Neural cell (in vitro differentiated cells): ENCODE results near the gene OSBPL8. TPM values are rescaled to one million over a fixed set of nuclear protein-coding genes. Genes with fewer than 3 reads are reported as not detected.
"Not testable (repeated sequence)": the region's sequence is repeated elsewhere in the genome, so short reads cannot be mapped to it uniquely, and the experiment has no call there.

Source experiments
- H2AFZ ChIP-seq: fragments of 200-600, 300-800 bp; sonication (generic), shearing (Covaris generic); 2 replicates; pipeline ENCODE4 v1.6.0; 2014; ENCODE audit warnings: low read depth, mild to moderate bottlenecking, antibody characterized with exemption, low read length, moderate library complexity
- H3F3A ChIP-seq: fragments of 200-600 bp; shearing (Covaris generic); 2 replicates; pipeline ENCODE4 v1.6.1; 2016; ENCODE audit warnings: mild to moderate bottlenecking, moderate library complexity, mixed read lengths, antibody characterized with exemption, low read length; ENCODE audit not compliant: insufficient read depth, poor library complexity, severe bottlenecking
- H3K27ac ChIP-seq: fragments of 200-600, 300-800 bp; sonication (generic), shearing (Covaris generic); 2 replicates; pipeline ENCODE4 v1.5.1; 2014; ENCODE audit warnings: mild to moderate bottlenecking, low read length, moderate library complexity
- H3K27me3 ChIP-seq: fragments of 300-800, 200-600 bp; sonication (generic), shearing (Covaris generic); 2 replicates; pipeline ENCODE4 v1.6.0; 2014; ENCODE audit warnings: mild to moderate bottlenecking, low read depth, low read length, moderate library complexity; ENCODE audit not compliant: insufficient read depth
- H3K36me3 ChIP-seq: fragments of 300-800, 200-600 bp; sonication (generic), shearing (Covaris generic); 2 replicates; pipeline ENCODE4 v1.5.1; 2014; ENCODE audit warnings: mild to moderate bottlenecking, antibody characterized with exemption, low read length, moderate library complexity; ENCODE audit not compliant: insufficient read depth
- H3K4me2 ChIP-seq: fragments of 300-800, 200-600 bp; sonication (generic), shearing (Covaris generic); 2 replicates; pipeline ENCODE4 v1.6.0; 2014; ENCODE audit warnings: mild to moderate bottlenecking, low read length
- H3K4me3 ChIP-seq: fragments of 300-800, 200-600 bp; sonication (generic), shearing (Covaris generic); 2 replicates; pipeline ENCODE4 v1.5.1; 2014; ENCODE audit warnings: mild to moderate bottlenecking, low read length, moderate library complexity
- H3K79me2 ChIP-seq: fragments of 200-600 bp; shearing (Covaris generic); replicated peaks from 2 replicates; pipeline ENCODE4 v1.6.0; 2014; ENCODE audit warnings: mild to moderate bottlenecking, low read length, moderate library complexity; ENCODE audit not compliant: insufficient read depth
- H3K9ac ChIP-seq: fragments of 300-800, 200-600 bp; sonication (generic), shearing (Covaris generic); 2 replicates; pipeline ENCODE4 v1.6.1; 2016; ENCODE audit warnings: mild to moderate bottlenecking, low read length, mixed read lengths
- H3K9me2 ChIP-seq: fragments of 200-600 bp; shearing (Covaris generic); 2 replicates; pipeline ENCODE4 v1.6.1; 2016; ENCODE audit warnings: mild to moderate bottlenecking, low read length, mixed read lengths; ENCODE audit not compliant: insufficient read depth
- H3K9me3 ChIP-seq: fragments of 200-600, 300-800 bp; sonication (generic), shearing (Covaris generic); 2 replicates; pipeline ENCODE4 v1.6.1; 2016; ENCODE audit warnings: mild to moderate bottlenecking, mixed run types, low read length, moderate library complexity, mixed read lengths
- H4K20me1 ChIP-seq: fragments of 200-600 bp; shearing (Covaris generic); 2 replicates; pipeline ENCODE4 v1.6.1; 2016; ENCODE audit warnings: mild to moderate bottlenecking, mixed run types; ENCODE audit not compliant: insufficient read depth
- EP300 ChIP-seq: fragments of 450-650 bp; conservative IDR thresholded peaks from 2 replicates; pipeline ENCODE4 v1.6.1; 2014; ENCODE audit warnings: antibody characterized with exemption, mild to moderate bottlenecking, moderate library complexity; ENCODE audit not compliant: poor library complexity, severe bottlenecking
- EZH2 ChIP-seq: fragments of 200-600, 300-800 bp; shearing (Covaris generic), sonication (generic); IDR thresholded peaks from 2 replicates; pipeline ENCODE4 v1.6.1; 2014; ENCODE audit warnings: antibody characterized with exemption, low read length, borderline replicate concordance, mild to moderate bottlenecking; ENCODE audit not compliant: insufficient read depth, poor library complexity, severe bottlenecking
- MXI1 ChIP-seq: fragments of 450-650 bp; conservative IDR thresholded peaks from 2 replicates; pipeline ENCODE4 v1.6.1; 2014; ENCODE audit warnings: antibody characterized with exemption, mild to moderate bottlenecking; ENCODE audit not compliant: poor library complexity, severe bottlenecking
- POLR2AphosphoS5 ChIP-seq: IDR thresholded peaks from 2 replicates; pipeline ENCODE4 v1.6.1; 2012
- RAD21 ChIP-seq: fragments of 450-650 bp; conservative IDR thresholded peaks from 2 replicates; pipeline ENCODE4 v1.6.1; 2014; ENCODE audit warnings: antibody characterized with exemption, mild to moderate bottlenecking, moderate library complexity
- SMC3 ChIP-seq: fragments of 450-650 bp; conservative IDR thresholded peaks from 2 replicates; pipeline ENCODE4 v1.6.1; 2014; ENCODE audit warnings: antibody characterized with exemption, mild to moderate bottlenecking, moderate library complexity; ENCODE audit not compliant: poor library complexity
- TAF1 ChIP-seq: IDR thresholded peaks from 2 replicates; pipeline ENCODE4 v1.6.1; 2012; ENCODE audit warnings: low read depth
- polyA plus RNA-seq: library from polyadenylated mRNA; depleted of rRNA; stranded (reverse); fragments of >200 nt; gene quantifications from 2 replicates; pipeline ENCODE4 v1.2.3, GENCODE V29; 2014
- TF ChIP-seq, protein P1 (sequence below): IDR thresholded peaks from 2 replicates; pipeline ENCODE4 v1.6.1; 2012; ENCODE audit warnings: borderline replicate concordance
- TF ChIP-seq, protein P2 (sequence below): fragments of 450-650 bp; IDR thresholded peaks from 2 replicates; pipeline ENCODE4 v1.5.1; 2014; ENCODE audit warnings: antibody characterized with exemption, mild to moderate bottlenecking, moderate library complexity; ENCODE audit not compliant: poor library complexity, severe bottlenecking

OSBPL8 gene
- polyA plus RNA-seq, 1 donor from 2014 or later, result 126 TPM

DNA sequence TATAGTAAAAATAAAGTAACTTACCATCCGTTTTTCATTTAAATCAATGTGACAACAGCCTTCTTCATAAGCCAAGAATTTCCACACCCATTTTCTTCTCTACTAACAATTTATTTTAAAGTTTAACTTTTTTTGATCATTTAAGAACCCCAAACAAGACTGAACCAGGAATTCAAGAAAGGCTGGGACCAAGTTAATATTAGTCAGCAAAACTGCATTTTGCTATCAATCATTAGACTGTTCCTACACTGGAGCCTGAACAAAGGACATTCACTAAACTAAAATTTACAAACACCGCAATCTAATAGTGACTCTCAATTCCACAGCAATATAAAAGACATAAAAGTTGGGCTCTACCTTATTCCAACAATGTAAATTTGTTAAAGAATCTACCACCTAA, 73.6 kb downstream of the OSBPL8 start:
- H3K36me3 ChIP-seq, result peaks cover 8% of the 10 kb centered on the region
- H3K27ac ChIP-seq, result no peak overlapping the region
- no peaks in the 10 kb centered on the region for H3K9me3 ChIP-seq
- H3F3A ChIP-seq, result peaks cover 4% of the 10 kb centered on the region
- H3K27me3 ChIP-seq, result no peaks in the 10 kb centered on the region
- no peak overlapping the region for H3K4me3 ChIP-seq
- H3K9ac ChIP-seq, result no peak overlapping the region
- no peaks in the 10 kb centered on the region for H3K79me2 ChIP-seq
- H3K4me2 ChIP-seq, result no peak overlapping the region
- no peaks in the 10 kb centered on the region for H3K9me2 ChIP-seq
- H4K20me1 ChIP-seq, result no peaks in the 10 kb centered on the region
- H2AFZ ChIP-seq, result no peak overlapping the region
- TF ChIP-seq RAD21, result no peak
- no peak for TF ChIP-seq TAF1
- no peak for TF ChIP-seq SMC3
- no peak for TF ChIP-seq POLR2AphosphoS5
- TF ChIP-seq, protein P1, sequence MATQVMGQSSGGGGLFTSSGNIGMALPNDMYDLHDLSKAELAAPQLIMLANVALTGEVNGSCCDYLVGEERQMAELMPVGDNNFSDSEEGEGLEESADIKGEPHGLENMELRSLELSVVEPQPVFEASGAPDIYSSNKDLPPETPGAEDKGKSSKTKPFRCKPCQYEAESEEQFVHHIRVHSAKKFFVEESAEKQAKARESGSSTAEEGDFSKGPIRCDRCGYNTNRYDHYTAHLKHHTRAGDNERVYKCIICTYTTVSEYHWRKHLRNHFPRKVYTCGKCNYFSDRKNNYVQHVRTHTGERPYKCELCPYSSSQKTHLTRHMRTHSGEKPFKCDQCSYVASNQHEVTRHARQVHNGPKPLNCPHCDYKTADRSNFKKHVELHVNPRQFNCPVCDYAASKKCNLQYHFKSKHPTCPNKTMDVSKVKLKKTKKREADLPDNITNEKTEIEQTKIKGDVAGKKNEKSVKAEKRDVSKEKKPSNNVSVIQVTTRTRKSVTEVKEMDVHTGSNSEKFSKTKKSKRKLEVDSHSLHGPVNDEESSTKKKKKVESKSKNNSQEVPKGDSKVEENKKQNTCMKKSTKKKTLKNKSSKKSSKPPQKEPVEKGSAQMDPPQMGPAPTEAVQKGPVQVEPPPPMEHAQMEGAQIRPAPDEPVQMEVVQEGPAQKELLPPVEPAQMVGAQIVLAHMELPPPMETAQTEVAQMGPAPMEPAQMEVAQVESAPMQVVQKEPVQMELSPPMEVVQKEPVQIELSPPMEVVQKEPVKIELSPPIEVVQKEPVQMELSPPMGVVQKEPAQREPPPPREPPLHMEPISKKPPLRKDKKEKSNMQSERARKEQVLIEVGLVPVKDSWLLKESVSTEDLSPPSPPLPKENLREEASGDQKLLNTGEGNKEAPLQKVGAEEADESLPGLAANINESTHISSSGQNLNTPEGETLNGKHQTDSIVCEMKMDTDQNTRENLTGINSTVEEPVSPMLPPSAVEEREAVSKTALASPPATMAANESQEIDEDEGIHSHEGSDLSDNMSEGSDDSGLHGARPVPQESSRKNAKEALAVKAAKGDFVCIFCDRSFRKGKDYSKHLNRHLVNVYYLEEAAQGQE, result no peak
- no peak for TF ChIP-seq MXI1
- TF ChIP-seq, protein P2, sequence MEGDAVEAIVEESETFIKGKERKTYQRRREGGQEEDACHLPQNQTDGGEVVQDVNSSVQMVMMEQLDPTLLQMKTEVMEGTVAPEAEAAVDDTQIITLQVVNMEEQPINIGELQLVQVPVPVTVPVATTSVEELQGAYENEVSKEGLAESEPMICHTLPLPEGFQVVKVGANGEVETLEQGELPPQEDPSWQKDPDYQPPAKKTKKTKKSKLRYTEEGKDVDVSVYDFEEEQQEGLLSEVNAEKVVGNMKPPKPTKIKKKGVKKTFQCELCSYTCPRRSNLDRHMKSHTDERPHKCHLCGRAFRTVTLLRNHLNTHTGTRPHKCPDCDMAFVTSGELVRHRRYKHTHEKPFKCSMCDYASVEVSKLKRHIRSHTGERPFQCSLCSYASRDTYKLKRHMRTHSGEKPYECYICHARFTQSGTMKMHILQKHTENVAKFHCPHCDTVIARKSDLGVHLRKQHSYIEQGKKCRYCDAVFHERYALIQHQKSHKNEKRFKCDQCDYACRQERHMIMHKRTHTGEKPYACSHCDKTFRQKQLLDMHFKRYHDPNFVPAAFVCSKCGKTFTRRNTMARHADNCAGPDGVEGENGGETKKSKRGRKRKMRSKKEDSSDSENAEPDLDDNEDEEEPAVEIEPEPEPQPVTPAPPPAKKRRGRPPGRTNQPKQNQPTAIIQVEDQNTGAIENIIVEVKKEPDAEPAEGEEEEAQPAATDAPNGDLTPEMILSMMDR, result no peak
- TF ChIP-seq EP300, result no peak
- TF ChIP-seq EZH2, result no peak

DNA sequence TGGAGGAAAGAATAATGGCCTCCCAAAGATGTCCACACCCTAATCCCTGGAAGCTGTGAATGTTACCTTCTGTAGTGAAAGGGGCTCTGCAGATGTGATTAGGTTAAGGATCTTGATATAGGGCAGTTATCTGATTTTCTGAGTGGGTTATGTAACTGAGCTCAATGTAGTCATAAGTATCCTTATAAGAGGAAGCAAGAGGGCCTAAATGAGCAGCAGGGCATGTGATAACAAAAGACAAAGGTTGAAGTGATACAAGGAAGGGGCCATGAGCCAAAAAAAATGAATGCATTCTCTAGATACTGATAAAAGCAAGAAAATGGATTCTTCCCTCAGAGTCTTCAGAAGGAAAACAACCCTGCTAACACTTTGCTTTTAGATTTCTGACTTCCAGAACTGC, 78.8 kb downstream of the OSBPL8 start:
- Histone ChIP-seq H3K9me2 (no peaks in the 10 kb centered on the region), H3K9ac (no peak overlapping the region), H3F3A (peaks cover 4% of the 10 kb centered on the region), H4K20me1 (no peaks in the 10 kb centered on the region), H3K79me2 (no peaks in the 10 kb centered on the region), H3K27me3 (no peaks in the 10 kb centered on the region), H3K36me3 (no peaks in the 10 kb centered on the region), H3K4me3 (no peak overlapping the region), H3K9me3 (no peaks in the 10 kb centered on the region), H3K4me2 (no peak overlapping the region), H2AFZ (no peak overlapping the region), H3K27ac (no peak overlapping the region)
- TF ChIP-seq POLR2AphosphoS5 (no peak), EP300 (no peak), MXI1 (no peak)

DNA sequence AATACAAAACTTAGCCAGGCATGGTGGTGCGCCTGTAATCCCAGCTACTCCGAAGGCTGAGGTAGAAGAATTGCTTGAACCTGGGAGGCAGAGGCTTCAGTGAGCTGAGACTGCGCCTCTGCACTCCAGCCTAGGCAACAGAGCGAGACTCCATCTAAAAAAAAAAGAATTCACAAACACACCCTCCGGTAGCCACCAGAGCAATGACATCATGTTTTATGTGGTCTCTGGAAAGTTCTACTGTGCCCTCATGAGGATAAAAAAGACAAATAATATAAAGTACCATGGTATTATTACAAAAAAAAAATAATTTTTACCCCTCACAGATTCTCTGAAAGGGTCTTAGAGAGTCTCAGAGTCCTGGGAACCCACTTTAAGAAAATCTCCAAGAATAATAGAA, 81.5 kb downstream of the OSBPL8 start:
- no peaks in the 10 kb centered on the region for H3K36me3 ChIP-seq
- no peaks in the 10 kb centered on the region for H3K27me3 ChIP-seq
- no peaks in the 10 kb centered on the region for H3F3A ChIP-seq
- H3K9ac ChIP-seq, result no peak overlapping the region
- H3K27ac ChIP-seq, result no peak overlapping the region
- no peaks in the 10 kb centered on the region for H3K9me3 ChIP-seq
- H3K79me2 ChIP-seq, result peaks cover 9% of the 10 kb centered on the region
- H2AFZ ChIP-seq, result no peak overlapping the region
- no peaks in the 10 kb centered on the region for H3K9me2 ChIP-seq
- no peak overlapping the region for H3K4me3 ChIP-seq
- TF ChIP-seq TAF1 (no peak), RAD21 (no peak)
- TF ChIP-seq, protein P2, result no peak
- H4K20me1 ChIP-seq, result no peaks in the 10 kb centered on the region
- H3K4me2 ChIP-seq, result no peak overlapping the region

DNA sequence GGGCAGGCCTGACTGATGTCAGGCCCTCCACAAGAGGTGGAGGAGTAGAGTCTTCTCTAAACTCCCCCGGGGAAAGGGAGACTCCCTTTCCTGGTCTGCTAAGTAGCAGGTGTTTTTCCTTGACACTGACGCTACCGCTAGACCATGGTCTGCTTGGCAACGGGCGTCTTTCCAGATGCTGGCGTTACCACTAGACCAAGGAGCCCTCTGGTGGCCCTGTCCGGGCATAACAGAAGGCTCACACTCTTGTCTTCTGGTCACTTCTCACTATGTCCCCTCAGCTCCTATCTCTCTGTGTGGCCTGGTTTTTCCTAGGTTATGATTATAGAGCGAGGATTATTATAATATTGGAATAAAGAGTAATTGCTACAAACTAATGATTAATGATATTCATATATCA, 86.7 kb downstream of the OSBPL8 start:
- H3F3A ChIP-seq, H3K9me2 ChIP-seq, H3K4me3 ChIP-seq, H3K4me2 ChIP-seq, H3K36me3 ChIP-seq, H3K27me3 ChIP-seq, H2AFZ ChIP-seq, H3K27ac ChIP-seq, H3K9ac ChIP-seq, H4K20me1 ChIP-seq, H3K9me3 ChIP-seq: not testable (repeated sequence)
- peaks cover 12% of the 10 kb centered on the region for H3K79me2 ChIP-seq
